Measurements from ENCODE around the gene CHPF.

DNA sequence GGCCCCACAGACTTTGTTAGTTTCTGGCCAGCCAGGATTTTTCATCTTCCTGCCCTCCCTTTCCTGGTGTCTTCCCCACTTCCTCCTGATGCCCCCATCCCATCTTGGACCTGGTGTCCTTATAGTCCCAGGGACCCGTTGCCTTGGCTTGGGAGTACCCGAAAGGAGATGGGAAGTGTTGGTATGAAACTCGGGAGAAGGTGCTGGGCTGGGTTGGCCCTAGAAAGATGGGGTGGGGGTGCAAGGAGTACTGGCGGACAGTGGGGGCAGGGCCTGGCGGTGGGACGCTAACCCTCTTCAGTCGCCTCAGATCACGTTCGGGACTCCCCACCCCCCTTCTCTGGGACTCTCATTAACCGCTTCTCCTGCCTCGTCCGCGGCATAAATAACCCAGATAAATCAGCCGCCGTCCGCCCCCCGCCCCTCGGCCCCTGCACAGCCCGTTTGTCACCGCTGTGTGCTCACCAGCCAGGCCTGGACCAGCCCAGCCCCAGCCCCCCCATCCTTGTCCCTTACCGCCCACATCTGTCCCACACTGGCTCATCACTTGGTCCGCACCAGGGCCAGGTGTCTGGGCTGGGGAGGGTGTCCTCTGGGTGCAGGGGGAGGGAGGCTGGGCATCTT lies 33.0 kb downstream of the CHPF start:
- TF ChIP-seq, protein P1, sequence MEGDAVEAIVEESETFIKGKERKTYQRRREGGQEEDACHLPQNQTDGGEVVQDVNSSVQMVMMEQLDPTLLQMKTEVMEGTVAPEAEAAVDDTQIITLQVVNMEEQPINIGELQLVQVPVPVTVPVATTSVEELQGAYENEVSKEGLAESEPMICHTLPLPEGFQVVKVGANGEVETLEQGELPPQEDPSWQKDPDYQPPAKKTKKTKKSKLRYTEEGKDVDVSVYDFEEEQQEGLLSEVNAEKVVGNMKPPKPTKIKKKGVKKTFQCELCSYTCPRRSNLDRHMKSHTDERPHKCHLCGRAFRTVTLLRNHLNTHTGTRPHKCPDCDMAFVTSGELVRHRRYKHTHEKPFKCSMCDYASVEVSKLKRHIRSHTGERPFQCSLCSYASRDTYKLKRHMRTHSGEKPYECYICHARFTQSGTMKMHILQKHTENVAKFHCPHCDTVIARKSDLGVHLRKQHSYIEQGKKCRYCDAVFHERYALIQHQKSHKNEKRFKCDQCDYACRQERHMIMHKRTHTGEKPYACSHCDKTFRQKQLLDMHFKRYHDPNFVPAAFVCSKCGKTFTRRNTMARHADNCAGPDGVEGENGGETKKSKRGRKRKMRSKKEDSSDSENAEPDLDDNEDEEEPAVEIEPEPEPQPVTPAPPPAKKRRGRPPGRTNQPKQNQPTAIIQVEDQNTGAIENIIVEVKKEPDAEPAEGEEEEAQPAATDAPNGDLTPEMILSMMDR (IDR thresholded peaks at IDR 0.05): no peak
- no peak for TF ChIP-seq EZH2 (IDR thresholded peaks at IDR 0.05; ENCODE audit: borderline replicate concordance, insufficient read depth, low read depth, low read length, poor library complexity, severe bottlenecking)

Data from B cell (primary cell).